ENCODE measurements around the gene RIMBP2.
"Not testable (repeated sequence)": the region's sequence is repeated elsewhere in the genome, so short reads cannot be mapped to it uniquely, and the experiment has no call there.

The RIMBP2 gene

GRCh38 chr12:130715998-130716968 is at the start of gene RIMBP2:
Gene RIMBP2, minus strand, starts transcription at chr12:130716299. Its CDS starts 237,286 bp downstream, at chr12:130479013.
- peak; percentile 71 for DNase-seq (ENCODE audit: low spot score)

GRCh38 chr12:130765186-130765659 is 49.1 kb upstream of the RIMBP2 start:
- DNase-seq (ENCODE audit: low spot score) = no peak

GRCh38 chr12:130764475-130765185 is 48.5 kb upstream of the RIMBP2 start:
- no peak for DNase-seq (ENCODE audit: low spot score)

GRCh38 chr12:130764073-130764472 is 48.0 kb upstream of the RIMBP2 start:
- DNase-seq (ENCODE audit: low spot score) = no peak

- no peak for DNase-seq (ENCODE audit: low spot score)
These were observed 46.2 kb upstream of the RIMBP2 start for GRCh38 chr12:130762319-130762675.

DNA sequence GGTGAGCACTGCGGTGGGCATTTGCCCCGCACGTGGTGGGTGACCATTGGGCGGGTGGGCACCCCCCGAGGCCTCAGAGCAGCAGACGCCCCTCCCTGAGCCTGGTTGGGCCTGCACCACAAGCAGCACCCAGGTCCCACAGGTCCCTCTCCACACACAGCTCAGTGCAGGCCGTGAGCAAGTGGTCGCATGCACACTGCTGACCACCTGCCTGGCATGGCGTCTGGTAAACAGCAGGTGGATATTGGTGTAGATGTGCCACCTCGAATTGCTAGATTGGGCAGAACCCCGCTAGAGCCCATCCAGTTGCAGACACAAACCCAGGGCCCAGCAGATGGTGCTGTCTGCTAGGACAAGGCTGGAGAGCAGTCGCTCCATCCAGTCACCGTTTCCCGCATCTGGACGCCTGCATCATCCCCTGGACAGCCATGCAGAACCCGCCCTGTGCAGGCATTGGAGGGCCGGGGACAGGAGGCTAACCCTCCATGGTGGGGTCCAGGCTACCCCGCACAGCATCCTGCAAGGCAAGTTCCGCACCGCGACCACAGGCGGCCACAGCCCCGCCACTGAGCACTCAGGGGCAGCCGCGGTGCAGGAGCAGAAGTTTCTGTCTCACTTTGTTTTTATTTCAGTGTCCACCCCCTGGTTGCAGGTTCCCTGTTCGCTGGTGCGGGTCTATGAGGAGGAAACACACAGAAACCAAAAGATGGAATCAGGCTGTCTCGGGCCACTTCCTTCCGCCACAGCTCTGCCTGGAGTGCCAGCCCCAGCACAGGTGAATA is 45.6 kb upstream of the RIMBP2 start:
- DNase-seq (ENCODE audit: low spot score) = peak; percentile 12

GRCh38 chr12:130754234-130754901 is 38.3 kb upstream of the RIMBP2 start:
- DNase-seq (ENCODE audit: low spot score) = no peak

- no peak for DNase-seq (ENCODE audit: low spot score)
These were observed 36.7 kb upstream of the RIMBP2 start for GRCh38 chr12:130752692-130753230.

- not testable (repeated sequence) for DNase-seq (ENCODE audit: low spot score)
These were observed 35.9 kb upstream of the RIMBP2 start for GRCh38 chr12:130752037-130752436.

GRCh38 chr12:130748786-130749185 is 32.7 kb upstream of the RIMBP2 start:
- no peak for DNase-seq (ENCODE audit: low spot score)

DNA sequence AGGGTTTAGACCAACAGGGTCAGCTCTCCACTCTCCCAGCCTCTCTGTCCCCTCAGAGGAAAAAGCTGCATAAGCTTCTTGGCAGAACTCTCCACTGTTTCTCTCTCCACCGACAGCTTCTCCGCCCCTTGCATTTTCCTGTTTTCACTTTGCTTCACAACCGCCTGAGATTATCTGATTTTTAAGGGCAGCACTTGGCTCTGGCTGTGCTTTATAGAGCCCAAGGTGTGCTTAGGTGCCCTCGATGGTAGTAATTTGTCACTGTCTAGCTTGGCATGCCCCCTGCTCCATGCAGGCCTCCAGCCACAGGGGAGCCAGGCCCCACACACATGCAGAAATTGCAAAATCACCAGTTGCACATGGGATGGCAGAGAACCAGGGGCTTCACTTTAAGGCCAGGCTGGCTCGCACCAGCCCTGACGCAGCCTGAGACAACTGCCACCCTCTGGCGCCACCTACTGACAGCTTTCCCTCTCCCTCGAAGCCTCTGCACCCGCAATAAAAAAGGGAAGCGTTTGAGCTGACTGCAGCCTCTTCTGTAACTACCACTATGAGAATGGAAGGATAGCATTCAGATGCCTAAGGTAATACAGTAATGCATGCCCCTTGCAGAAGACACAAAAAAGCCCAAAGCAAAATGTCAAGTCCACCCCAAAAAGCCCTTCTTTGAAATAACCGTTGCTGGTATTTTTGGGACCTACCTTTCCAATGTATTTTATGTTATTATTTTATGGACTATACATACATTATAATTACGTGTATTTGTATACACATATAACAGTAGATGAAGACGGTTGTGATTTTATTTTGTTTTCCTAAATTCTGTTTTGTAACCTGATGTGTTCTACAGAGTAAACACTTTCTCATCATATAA is 32.0 kb upstream of the RIMBP2 start:
- peak; percentile 56 for DNase-seq (ENCODE audit: low spot score)

GRCh38 chr12:130746546-130746945 is 30.4 kb upstream of the RIMBP2 start:
- no peak for DNase-seq (ENCODE audit: low spot score)

- DNase-seq (ENCODE audit: low spot score) = no peak
These were observed 29.8 kb upstream of the RIMBP2 start for GRCh38 chr12:130745921-130746320.

- DNase-seq (ENCODE audit: low spot score) = no peak
These were observed 28.2 kb upstream of the RIMBP2 start for GRCh38 chr12:130744274-130744673.

- DNase-seq (ENCODE audit: low spot score) = no peak
These were observed 27.5 kb upstream of the RIMBP2 start for GRCh38 chr12:130743606-130744005.

- DNase-seq (ENCODE audit: low spot score) = no peak
These were observed 27.1 kb upstream of the RIMBP2 start for GRCh38 chr12:130743176-130743575.

DNA sequence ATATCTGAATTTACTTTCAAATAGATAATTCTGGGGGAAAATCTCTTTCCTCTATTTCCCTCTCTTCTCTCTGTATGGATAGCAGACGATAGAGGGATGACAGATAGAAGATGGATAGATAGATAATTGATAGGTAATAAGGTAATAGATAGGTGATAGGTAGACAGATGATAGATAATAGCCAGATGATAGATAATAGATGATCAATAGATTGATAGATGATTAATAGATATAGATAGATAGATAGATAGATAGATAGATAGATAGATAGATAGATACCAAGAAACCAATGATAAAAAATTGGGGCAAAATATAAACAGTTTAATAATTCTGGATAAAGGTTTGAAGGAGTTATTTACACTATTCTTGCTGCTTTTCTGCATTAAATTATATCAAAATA is 26.6 kb upstream of the RIMBP2 start:
- DNase-seq (ENCODE audit: low spot score) = no peak

- no peak for DNase-seq (ENCODE audit: low spot score)
These were observed 26.0 kb upstream of the RIMBP2 start for GRCh38 chr12:130742112-130742511.

DNA sequence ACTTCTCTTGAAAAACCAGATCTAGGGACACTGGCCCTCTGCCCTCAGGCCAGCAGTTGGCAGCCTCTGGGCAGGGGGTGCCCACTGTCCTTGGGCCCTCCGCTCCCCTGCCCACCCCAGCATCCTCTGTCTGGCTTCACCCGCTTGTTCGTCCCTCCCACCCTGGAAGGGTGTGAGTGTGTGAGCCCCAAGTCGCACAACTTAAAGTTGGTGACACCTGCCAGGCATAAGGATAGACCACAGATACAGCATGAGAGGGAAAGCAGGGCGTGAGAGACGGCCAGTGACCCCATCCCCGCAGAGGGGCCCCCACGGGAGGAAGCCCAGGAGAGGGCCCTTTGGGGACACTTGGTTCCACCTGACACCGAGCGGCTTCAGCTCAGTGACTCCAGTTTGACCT is 23.5 kb upstream of the RIMBP2 start:
- DNase-seq (ENCODE audit: low spot score) = no peak

GRCh38 chr12:130738403-130738802 is 22.3 kb upstream of the RIMBP2 start:
- not testable (repeated sequence) for DNase-seq (ENCODE audit: low spot score)
